UCSD-AML1 (cell line): Measurements from ENCODE around the gene SRMS.
"Not testable (repeated sequence)": the region's sequence is repeated elsewhere in the genome, so short reads cannot be mapped to it uniquely, and the experiment has no call there.

Experiments used
- DNase-seq: peaks from one replicate; lab custom pipeline; 2025; ENCODE audit not compliant: unreplicated experiment; lab: John Stamatoyannopoulos, UW

The SRMS gene

GRCh38 chr20:63566395-63567135, 19.0 kb upstream of the SRMS start:
- no peak for DNase-seq

GRCh38 chr20:63565699-63566335, 18.3 kb upstream of the SRMS start:
- no peak for DNase-seq

GRCh38 chr20:63565021-63565698, 17.6 kb upstream of the SRMS start:
- DNase-seq, result no peak

GRCh38 chr20:63564036-63564810, 16.7 kb upstream of the SRMS start:
- no peak for DNase-seq

DNA sequence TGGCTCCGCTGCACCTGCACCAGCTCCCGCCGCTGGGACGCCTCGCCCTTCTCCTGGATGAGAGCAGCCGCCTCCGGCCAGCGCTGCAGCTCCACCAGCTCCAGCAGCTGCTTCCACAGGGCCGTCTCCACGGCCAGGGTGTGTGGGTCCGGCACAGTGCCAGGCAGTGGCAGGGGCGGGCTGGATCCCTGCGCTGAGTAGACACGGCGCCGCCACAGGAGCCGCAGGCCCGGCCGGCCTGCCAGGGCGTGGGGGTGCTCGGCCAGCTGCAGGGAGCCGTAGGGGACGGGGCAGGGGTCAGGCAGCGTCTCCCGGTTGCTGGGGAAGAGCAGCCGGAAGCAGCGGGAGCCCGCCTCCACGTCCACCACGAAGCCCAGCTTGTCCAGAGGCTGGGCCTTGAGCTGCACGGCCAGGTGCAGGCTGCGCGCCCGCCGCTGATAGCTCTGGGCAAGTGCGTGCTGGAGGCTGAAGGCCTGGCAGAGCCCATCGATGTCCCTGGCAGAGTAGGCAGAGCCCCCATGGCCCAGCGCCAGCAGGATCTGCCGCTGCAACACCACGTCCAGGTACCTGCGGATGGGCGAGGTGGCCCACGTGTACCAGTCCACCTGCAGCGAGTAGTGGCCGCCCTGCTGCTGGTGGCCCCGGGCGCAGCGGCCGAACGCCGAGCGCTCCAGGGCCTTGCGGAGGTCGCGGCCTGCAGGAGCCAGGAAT, 15.8 kb upstream of the SRMS start:
- no peak for DNase-seq

DNA sequence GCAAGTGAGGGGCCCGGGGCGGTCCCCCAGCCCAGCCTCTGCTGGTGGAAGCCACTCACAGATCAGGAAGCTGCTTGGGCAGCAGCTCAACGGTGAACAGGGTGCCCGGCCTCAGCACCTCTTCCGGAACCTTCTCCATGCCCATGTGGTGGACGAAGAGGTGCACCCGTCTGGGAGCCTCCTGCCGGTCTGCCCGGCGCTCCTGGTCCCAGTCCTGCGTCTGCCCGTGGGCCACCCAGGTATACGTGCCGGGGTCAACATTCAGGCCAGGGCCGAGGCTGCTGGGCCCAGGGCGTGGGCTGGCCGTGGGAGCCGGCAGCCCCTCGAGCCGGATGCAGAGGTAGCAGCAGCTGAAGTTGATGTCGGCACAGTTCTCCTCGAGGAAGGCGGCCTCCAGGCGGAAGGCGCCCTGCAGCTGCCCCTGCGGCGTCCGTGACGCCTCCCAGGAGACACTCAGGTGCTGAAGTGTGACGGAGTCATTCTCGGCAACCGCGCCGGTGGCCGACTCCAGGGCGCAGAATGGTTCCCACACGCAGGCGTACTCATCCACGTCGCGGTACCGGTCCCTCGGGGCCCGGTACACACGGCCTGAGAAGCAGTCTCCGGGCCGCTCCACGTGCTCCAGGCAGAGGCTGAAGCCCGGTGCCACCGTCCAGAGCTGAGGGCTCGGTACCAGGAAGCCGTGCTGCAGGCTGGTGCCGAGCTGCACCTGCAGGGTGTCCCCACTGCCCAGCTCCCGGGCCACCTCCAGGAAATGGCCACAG, 15.1 kb upstream of the SRMS start:
- DNase-seq, result no peak

DNA sequence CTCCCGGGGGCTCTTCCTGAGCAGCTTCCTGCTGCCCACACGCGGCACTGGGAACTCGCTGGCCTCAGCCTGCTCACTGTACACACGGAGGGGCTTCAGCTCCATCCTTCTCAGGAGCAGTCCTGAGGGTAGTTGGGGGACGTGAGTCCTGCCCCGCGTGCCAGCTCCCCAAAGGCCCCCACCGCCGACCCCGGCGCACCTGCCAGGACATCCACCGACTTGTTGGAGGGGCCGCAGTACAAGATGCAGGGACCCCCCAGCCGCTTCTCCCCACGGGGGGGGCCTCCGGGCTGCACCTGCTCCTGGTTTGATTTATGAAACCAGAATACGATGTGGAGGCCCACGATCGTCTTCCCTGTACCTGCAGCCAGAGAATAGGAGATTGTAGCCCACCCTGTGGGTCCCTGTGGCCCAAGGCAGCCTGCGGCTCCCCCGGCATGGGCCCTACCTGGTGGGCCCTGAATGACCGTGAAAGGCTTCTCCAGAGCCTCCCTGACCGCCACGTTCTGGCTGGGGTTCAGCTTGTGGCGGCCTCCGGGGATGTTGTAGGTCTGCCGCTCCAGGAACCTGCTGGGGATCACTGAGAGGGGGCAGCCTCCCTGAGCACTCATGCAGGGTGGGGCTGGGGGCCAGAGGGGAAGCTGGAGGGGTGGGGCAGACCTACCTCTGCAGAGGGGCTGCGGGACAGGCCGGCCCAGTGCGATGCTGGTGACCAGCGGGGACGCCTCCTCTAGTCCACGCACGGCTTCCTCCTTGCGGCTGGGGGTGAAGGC, 14.3 kb upstream of the SRMS start:
- DNase-seq, result no peak

GRCh38 chr20:63560856-63561609, 13.5 kb upstream of the SRMS start:
- DNase-seq, result no peak

DNA sequence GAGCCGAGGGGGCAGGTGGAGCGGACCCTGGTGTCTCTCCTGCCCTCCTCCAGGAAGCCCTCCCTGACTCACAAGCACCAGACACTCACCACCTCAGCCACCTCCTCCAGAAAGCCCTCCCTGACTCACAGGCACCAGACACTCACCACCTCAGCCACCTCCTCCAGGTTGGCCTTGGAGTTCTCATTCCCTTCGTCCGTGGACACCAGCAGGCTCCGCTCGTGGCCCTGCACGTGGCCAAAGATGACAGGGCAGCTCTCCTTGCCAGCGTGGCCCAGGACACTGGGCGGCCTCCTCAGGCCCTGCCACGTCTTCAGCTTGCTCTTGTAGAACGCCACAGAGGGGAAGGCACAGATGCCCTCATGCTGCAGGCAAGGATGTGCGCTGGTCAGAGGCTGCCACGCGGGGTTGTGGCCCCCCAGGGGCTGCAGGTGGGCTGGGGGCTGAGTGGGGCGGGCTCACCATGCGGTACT, 12.8 kb upstream of the SRMS start:
- no peak for DNase-seq

DNA sequence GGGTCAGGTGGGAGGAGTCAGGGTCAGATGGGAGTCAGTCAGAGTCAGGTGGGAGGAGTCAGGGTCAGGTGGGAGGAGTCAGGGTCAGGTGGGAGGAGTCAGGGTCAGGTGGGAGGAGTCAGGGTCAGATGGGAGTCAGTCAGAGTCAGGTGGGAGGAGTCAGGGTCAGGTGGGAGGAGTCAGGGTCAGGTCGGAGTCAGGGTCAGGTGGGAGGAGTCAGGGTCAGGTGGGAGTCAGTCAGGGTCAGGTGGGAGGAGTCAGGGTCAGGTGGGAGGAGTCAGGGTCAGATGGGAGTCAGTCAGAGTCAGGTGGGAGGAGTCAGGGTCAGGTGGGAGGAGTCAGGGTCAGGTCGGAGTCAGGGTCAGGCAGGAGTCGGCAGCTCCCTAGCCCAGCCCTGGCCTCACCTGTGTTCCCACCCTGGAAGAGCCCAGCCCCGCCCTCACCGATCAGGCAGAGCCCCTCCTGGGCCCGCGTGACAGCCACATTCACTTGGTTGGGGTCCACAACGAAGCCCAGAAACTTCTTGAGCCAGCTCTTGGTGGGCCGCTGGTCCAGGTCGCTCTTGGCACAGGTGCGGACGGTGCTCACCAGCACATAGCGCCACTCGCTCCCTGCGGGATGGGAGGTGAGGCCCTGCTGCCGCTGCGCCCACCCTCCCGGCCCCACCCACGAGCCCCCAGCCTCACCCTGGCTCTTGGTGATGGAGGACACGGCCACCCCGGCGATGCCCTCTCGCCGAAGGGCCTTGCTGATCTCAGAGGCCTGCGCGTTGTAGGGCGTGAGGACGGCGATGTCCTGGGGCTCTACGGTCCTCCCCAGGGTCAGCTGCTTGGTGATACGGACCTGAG, 12.2 kb upstream of the SRMS start:
- DNase-seq, result not testable (repeated sequence)

DNA sequence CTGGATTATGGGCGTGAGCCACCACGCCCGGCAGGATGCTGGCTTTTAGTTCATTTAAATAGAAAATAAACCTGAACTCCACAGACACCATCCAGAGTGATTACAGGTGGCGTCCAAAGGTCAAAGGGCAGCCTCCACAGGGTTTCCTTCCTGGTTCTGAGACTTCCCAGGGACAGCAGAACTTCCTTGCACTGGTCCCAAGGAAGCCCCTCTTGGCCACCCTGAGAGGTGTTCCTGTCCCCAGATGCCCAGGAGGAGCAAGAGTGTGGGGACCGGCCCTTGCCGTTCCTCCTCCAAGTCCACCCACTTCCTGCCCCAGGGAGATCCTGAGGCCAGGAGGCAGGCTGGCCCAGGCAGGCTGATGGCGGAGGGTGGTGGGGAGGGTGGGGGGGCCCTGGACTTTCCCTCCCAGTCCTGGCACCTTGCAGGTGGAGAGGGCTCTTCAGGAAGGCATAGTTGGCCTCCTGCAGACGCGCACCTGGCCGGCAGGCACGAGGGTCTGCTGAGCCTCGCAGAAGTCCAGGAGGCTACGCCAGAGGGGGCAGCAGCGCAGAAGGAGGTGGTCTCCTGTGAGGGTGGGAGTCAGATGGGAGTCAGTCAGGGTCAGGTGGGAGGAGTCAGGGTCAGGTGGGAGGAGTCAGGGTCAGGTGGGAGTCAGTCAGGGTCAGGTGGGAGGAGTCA, 11.4 kb upstream of the SRMS start:
- no peak for DNase-seq

DNA sequence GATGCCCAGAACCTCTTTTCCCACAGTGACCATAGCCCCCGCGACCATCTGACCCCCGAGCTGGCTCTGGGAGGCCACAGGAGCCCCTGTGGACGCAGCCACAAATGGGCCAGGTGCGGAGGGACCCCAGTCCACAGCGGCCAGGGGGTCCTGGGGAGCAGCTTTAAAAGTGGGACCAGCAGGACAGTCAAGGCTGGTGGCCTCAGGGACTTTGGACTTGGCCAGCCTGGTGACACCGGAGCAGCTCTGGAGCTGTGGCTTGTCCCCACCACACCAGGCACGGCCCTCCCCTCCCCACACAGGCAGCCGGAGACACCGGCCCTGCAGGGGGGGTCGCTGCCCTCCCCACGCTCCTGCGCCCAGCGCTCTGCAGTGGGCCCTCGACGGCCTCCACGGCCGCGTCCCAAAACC, 9.9 kb upstream of the SRMS start:
- DNase-seq, result no peak

DNA sequence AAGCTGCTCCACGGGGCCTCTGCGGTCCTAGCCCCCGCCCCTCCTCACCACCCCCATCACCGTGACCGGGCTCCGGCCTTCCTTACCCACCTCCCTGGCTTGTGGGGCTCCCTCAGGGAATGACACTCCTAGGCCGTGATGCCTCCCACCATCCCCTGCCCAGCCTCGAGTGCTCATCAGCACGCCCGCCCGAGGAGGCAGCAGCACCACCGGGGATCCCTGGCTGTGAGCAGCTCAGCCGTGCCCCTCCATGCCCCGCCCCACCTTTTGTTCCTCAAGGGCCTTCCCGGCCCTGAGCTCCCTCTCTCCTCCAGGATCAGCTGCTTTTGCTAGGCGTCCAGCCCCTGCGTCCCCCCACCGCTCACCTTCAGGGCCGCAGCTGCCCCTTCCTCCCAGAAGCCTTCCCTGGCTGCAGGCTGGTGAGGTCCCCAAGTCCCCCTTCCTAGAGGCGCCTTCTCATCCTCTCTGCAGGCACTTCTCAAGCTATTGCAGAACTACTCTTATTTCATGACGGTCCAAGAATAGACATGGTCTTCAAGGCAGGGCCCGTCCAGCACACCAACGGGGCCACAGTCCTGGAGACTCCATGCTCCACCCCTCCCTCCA, 9.4 kb upstream of the SRMS start:
- DNase-seq, result no peak

- DNase-seq, result no peak
Observed at GRCh38 chr20:63555661-63556381, 8.3 kb upstream of the SRMS start.

DNA sequence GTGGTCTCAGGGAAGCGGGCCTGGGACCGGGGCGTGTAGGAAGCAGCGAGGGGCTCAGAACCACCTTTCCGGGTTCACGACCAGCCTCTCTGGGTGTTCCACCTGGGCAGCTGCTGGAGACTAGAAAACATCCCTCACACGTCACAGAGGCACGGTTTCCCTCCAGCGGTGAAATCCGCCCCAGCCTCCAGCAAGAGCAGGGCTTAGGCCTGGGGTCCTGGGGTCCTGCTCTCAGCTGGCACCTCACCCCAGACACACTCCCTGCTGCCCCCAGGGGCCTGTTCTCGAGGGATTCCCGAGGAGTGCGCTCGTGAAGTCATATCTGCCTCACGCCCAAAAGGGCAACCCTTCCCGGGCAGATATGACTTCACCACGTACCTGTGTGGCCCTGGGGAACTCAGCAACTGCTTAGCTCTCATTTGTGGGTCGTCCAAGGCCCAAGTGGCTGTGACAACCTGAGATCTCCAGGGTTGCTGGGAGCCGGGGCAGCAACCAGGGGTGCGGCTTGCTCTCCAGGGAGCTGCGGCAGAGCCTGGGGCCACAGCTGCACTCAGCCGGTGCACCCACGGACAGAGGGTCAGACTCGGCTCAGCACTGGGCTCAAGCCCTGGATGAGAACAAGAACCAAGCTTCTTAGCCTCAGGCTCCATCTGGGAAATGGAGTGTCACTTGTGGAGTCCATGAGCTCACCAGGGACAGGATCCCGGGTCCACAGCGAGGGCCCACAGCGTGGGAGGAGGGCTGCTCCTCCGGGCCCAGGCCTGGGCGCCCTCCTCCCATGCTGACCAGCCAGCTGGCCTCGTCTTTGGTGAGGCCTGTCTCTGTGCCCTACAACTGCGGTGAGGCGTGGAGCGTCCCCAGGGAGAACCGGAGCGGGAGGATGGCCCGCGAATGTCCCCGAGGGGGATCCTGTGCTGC, 7.1 kb upstream of the SRMS start:
- DNase-seq, result no peak
